Testis (tissue), 3 donors: ENCODE data around the gene ZNF365. TPM values are rescaled to one million over a fixed set of nuclear protein-coding genes. Genes with fewer than 3 reads are reported as not detected.

Experiments used
- DNase-seq: peaks from one replicate; pipeline ENCODE4 v3.0.0-alpha.2; 2019
- H3K27ac ChIP-seq, 2 donors: fragments of 200-600 bp; sonication (generic); one replicate each; pipeline ENCODE4 v1.5.1; 2019
- H3K27me3 ChIP-seq: fragments of 200-600 bp; sonication (generic); one replicate; pipeline ENCODE4 v1.5.1; 2019
- H3K36me3 ChIP-seq: fragments of 200-600 bp; sonication (generic); one replicate; pipeline ENCODE4 v1.5.1; 2017; ENCODE audit warnings: low read depth; ENCODE audit errors: missing control alignments
- H3K4me1 ChIP-seq: fragments of 200-600 bp; sonication (generic); one replicate; pipeline ENCODE4 v1.5.1; 2019
- H3K4me3 ChIP-seq, 2 donors: fragments of 200-600 bp; sonication (generic); one replicate each; pipeline ENCODE4 v1.5.1; 2017 to 2019
- H3K9me3 ChIP-seq: fragments of 200-600 bp; sonication (generic); one replicate; pipeline ENCODE4 v1.5.1; 2017
- POLR2A ChIP-seq: fragments of 450-650 bp; IDR thresholded peaks from one replicate; pipeline ENCODE4 v1.6.1; 2017; ENCODE audit warnings: antibody characterized with exemption, mild to moderate bottlenecking, moderate library complexity
- WGBS, 2 donors: methylation state at CpG; one replicate each; pipeline ENCODE4 v1.1.5; 2018; 5-methylcytosine and 5-hydroxymethylcytosine counted together
- intact Hi-C: fragments of 100-400 bp; cut with DNase I; formaldehyde crosslinking; loops from one replicate; pipeline ENCODE4 v1.15.1; 2023; ENCODE audit warnings: low total_unique reads
- polyA plus RNA-seq: library from polyadenylated mRNA; stranded (reverse); fragments of 350-450 nt; fragmentation: Illumina TruSeq; extraction: RNeasy Lipid Tissue Mini Kit (QIAGEN cat#74804); gene quantifications from one replicate; pipeline ENCODE4 v1.2.3, GENCODE V29; 2014; ENCODE audit warnings: low read depth, low replicate concordance; ENCODE audit not compliant: insufficient read depth
- total RNA-seq, 2 donors: library from RNA; depleted of rRNA; stranded (reverse); fragments of >200 nt; gene quantifications; one replicate each; pipeline ENCODE4 v1.2.3, GENCODE V29; 2016
- TF ChIP-seq, protein P1 (sequence below), 3 experiments: fragments of 450-650 bp in 2 of 3; fragments of 200-600 bp in 1 of 3; sonication (generic) in 1 of 3; IDR thresholded peaks; one replicate each; pipeline ENCODE4 v1.5.1; 2016 to 2019; ENCODE audit warnings: antibody characterized with exemption in 3 of 3, mild to moderate bottlenecking in 2 of 3, moderate library complexity in 1 of 3

Gene ZNF365
- total and polyA plus RNA-seq, 3 donors from 2014 or later = 1.0 to 2.8 (median 1.2) TPM

GRCh38 chr10:62437696-62438095 lies 63.5 kb downstream of the ZNF365 start:
- intact Hi-C loops = no loop called here
- Histone ChIP-seq H3K27ac (no peak overlapping the region), H3K4me1 (no peaks in the 10 kb centered on the region), H3K27me3 (no peaks in the 10 kb centered on the region), H3K4me3 (no peak overlapping the region), H3K36me3 (no peaks in the 10 kb centered on the region), H3K9me3 (no peaks in the 10 kb centered on the region)
- TF ChIP-seq, protein P1, sequence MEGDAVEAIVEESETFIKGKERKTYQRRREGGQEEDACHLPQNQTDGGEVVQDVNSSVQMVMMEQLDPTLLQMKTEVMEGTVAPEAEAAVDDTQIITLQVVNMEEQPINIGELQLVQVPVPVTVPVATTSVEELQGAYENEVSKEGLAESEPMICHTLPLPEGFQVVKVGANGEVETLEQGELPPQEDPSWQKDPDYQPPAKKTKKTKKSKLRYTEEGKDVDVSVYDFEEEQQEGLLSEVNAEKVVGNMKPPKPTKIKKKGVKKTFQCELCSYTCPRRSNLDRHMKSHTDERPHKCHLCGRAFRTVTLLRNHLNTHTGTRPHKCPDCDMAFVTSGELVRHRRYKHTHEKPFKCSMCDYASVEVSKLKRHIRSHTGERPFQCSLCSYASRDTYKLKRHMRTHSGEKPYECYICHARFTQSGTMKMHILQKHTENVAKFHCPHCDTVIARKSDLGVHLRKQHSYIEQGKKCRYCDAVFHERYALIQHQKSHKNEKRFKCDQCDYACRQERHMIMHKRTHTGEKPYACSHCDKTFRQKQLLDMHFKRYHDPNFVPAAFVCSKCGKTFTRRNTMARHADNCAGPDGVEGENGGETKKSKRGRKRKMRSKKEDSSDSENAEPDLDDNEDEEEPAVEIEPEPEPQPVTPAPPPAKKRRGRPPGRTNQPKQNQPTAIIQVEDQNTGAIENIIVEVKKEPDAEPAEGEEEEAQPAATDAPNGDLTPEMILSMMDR (IDR thresholded peaks at IDR 0.05) = peak; percentile 70 to 88 (median 77)
- no peak for TF ChIP-seq POLR2A
- 18 to 28% methylated on average over 3 of the region's 3 CpGs for WGBS, 2 donors
- no peak for DNase-seq

DNA sequence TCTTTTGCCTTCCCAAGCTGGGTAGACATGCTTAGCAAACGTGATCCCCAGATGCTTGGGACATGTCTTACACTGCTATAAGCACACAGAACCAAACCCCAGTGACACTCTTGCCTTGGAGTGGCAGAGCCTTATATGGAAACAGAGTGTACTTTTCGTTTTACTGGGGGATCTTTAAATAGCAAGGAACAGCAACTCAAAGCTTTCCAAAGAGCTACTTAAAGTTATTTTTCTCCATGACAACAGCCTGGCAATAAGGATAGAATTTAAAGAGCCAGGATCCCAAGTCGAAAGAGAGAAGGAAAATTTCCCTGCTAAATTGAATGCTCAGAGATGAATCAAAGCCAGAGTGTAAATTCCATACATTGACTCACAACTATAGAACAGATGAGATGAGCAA lies 67.8 kb downstream of the ZNF365 start:
- Histone ChIP-seq H3K9me3 (no peaks in the 10 kb centered on the region), H3K4me1 (no peaks in the 10 kb centered on the region), H3K27me3 (no peaks in the 10 kb centered on the region), H3K27ac (no peak overlapping the region), H3K4me3 (no peak overlapping the region), H3K36me3 (no peaks in the 10 kb centered on the region)
- TF ChIP-seq POLR2A = no peak
- TF ChIP-seq, protein P1 (IDR thresholded peaks at IDR 0.05) = no peak
- intact Hi-C loops = no loop called here
- no peak for DNase-seq
- 57 to 69% methylated on average over 3 of the region's 3 CpGs for WGBS, 2 donors

DNA sequence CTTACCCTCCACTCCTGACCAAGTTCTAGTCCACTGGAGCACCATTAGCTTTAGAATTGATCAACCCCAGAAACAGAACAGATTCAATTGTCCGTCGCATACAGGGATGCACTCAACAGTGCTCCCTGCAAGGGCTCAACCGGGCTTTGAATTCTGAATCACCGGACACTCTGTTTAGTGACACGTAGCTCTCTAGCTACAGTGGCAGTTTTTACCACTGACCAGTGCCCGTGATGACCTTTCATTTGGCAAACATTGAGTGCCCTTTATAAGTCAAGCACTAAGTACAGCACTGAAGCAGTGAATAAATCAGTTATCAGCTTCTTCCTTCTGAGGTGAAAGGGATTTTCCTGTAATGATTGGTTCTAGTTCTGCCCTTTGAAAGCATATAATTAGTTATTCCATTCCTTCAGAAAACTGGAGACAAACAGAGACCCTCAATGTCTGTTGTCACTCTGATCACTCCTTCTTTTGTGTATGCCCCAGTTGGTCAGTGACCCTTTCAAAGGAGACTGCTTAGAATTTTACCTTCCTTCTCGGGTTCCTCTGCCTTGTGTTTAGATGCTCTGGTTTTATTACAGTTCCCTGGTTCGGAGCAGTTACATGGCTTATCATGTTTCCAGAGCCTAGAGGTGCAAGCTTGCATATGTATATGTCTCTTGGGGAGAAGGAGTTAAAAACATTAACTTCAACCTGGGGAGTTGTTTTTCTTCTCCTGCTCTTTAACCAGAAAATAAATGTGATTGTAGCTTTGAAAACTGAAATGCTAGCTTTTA lies 68.9 kb downstream of the ZNF365 start:
- DNase-seq = no peak
- TF ChIP-seq, protein P1 (IDR thresholded peaks at IDR 0.05) = no peak
- no peak for TF ChIP-seq POLR2A
- intact Hi-C loops = no loop called here
- Histone ChIP-seq H3K27me3 (no peaks in the 10 kb centered on the region), H3K9me3 (no peaks in the 10 kb centered on the region), H3K4me3 (no peak overlapping the region), H3K4me1 (no peaks in the 10 kb centered on the region), H3K36me3 (no peaks in the 10 kb centered on the region), H3K27ac (no peak overlapping the region)
- WGBS, 2 donors = 88 to 90% methylated on average over 8 of the region's 8 CpGs

DNA sequence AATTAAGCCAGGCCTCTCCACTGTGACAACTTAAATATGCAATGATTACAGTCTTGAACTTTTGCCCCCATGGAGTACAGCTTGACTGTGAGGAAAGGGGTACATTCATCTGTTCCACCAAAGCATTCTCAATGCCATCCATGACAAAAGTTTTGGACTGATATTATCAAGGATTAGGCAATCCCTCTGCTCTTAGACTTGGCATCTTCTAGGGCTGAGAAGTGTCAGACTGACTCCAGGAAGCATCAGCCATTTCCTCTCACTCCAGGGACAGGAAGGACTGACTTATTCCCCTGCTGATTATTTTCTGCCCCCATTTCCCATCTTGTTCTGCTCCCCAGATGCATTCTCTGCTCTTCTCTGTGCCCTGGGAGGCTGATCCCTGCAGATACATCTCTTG lies 69.7 kb downstream of the ZNF365 start:
- no peak overlapping the region for H3K4me3 ChIP-seq
- TF ChIP-seq, protein P1 (IDR thresholded peaks at IDR 0.05) = no peak
- no peak for TF ChIP-seq POLR2A
- H3K27me3 ChIP-seq = no peaks in the 10 kb centered on the region
- no peaks in the 10 kb centered on the region for H3K4me1 ChIP-seq
- H3K27ac ChIP-seq = no peak overlapping the region
- no peaks in the 10 kb centered on the region for H3K9me3 ChIP-seq
- no peak for DNase-seq
- intact Hi-C loops = no loop called here
- no peaks in the 10 kb centered on the region for H3K36me3 ChIP-seq

DNA sequence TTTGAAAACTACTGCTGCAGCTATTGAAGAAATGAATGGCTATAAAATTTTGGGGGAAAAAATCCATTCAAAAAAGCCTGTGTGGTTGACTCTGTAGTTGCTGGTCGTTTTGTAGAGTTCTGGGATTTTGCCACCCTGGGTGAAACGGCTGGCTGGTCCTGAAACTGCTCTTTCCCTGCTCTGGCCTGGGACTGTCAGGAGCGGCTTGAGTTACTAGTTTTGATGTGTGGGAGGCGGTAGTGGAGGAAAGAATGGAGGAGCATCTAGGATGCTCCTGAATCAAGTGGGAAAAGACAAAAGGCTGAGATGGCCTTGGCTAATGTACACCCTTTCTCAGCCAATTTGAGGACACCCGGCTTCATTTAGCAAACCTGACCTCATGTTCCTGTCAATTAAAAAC lies 72.5 kb downstream of the ZNF365 start:
- no peaks in the 10 kb centered on the region for H3K27me3 ChIP-seq
- no peak for DNase-seq
- H3K4me1 ChIP-seq = no peaks in the 10 kb centered on the region
- no peak overlapping the region for H3K27ac ChIP-seq
- 55 to 60% methylated on average over 5 of the region's 5 CpGs for WGBS, 2 donors
- TF ChIP-seq POLR2A = no peak
- TF ChIP-seq, protein P1 (IDR thresholded peaks at IDR 0.05) = no peak
- no peaks in the 10 kb centered on the region for H3K36me3 ChIP-seq
- no peaks in the 10 kb centered on the region for H3K9me3 ChIP-seq
- intact Hi-C loops = no loop called here
- no peak overlapping the region for H3K4me3 ChIP-seq
